ENCODE measurements around the gene HOXA13.

DNA sequence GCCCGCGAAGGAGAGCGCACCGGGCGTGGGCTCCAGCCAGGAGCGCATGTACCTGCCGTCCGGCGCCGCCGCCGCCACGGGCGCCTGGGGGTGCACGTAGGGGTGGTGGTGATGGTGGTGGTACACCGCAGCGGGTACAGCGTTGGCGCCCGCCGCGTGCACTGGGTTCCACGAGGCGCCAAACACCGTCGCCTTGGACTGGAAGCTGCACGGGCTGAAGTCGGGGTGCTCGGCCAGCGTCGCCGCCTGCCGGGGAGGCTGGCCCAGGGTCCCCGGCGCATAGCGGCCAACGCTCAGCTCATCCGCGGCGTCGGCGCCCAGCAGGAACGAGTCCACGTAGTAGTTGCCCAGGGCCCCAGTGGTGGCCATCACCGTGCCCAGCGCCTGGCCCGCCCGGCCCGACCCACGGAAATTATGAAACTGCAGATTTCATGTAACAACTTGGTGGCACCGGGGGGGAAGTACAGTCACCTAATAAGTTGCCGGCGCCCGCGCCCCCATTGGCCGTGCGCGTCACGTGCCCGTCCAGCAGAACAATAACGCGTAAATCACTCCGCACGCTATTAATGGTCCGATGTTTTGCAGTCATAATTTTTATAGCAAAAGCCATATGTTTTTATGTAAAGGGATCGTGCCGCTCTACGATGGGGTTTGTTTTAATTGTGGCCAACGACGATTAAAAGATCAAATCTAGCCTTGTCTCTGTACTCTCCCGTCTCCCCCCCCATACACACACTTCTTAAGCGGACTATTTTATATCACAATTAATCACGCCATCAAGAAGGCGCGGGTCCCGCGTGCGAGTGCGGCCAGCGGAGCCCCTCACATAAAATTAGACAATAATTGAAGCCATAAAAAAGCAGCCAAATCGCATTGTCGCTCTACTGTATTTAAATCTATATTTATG is 34.5 kb downstream of the HOXA13 start, which contains the start of gene HOXA9:
- TF ChIP-seq, protein P1, sequence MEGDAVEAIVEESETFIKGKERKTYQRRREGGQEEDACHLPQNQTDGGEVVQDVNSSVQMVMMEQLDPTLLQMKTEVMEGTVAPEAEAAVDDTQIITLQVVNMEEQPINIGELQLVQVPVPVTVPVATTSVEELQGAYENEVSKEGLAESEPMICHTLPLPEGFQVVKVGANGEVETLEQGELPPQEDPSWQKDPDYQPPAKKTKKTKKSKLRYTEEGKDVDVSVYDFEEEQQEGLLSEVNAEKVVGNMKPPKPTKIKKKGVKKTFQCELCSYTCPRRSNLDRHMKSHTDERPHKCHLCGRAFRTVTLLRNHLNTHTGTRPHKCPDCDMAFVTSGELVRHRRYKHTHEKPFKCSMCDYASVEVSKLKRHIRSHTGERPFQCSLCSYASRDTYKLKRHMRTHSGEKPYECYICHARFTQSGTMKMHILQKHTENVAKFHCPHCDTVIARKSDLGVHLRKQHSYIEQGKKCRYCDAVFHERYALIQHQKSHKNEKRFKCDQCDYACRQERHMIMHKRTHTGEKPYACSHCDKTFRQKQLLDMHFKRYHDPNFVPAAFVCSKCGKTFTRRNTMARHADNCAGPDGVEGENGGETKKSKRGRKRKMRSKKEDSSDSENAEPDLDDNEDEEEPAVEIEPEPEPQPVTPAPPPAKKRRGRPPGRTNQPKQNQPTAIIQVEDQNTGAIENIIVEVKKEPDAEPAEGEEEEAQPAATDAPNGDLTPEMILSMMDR (conservative IDR thresholded peaks at IDR 0.05; ENCODE audit: low read length), result no peak
- TF ChIP-seq EZH2phosphoT487 (IDR thresholded peaks at IDR 0.05; ENCODE audit: borderline replicate concordance, low read depth, low read length), result no peak

Measured in OCI-LY7 (cell line).